HEK293T (cell line): Measurements from ENCODE around the gene ZBTB20.

Experiments used
- CTCF ChIA-PET: fragments of 350-600 bp; formaldehyde crosslinking; extraction: SDS; loops from one replicate; lab custom pipeline; 2021; ENCODE audit warnings: antibody characterized with exemption, inconsistent platforms; lab: Yijun Ruan, JAX
- POLR2A ChIA-PET: fragments of 350-600 bp; formaldehyde crosslinking; extraction: SDS; loops from one replicate; lab custom pipeline; 2020; ENCODE audit warnings: antibody characterized with exemption, inconsistent platforms; lab: Yijun Ruan, JAX
- DNase-seq: peaks from one replicate; pipeline ENCODE4 v3.0.0; 2012; ENCODE audit warnings: mixed read lengths; ENCODE audit errors: extremely low spot score
- ARNT ChIP-seq: fragments of 450-650 bp; IDR thresholded peaks from 2 replicates; pipeline ENCODE4 v1.6.1; 2017; ENCODE audit warnings: mild to moderate bottlenecking
- BHLHE40 ChIP-seq: fragments of 450-650 bp; IDR thresholded peaks from 2 replicates; pipeline ENCODE4 v1.6.1; 2016; ENCODE audit warnings: mild to moderate bottlenecking, moderate library complexity, borderline replicate concordance
- CTBP1 ChIP-seq: fragments of 450-650 bp; IDR thresholded peaks from 2 replicates; pipeline ENCODE4 v1.6.1; 2016; ENCODE audit warnings: borderline replicate concordance
- ELF4 ChIP-seq: fragments of 450-650 bp; IDR thresholded peaks from 2 replicates; pipeline ENCODE4 v1.6.1; 2017; ENCODE audit warnings: antibody characterized with exemption
- FOXA1 ChIP-seq: fragments of 450-650 bp; IDR thresholded peaks from 2 replicates; pipeline ENCODE4 v1.6.1; 2016; ENCODE audit warnings: mild to moderate bottlenecking
- FOXK2 ChIP-seq: fragments of 450-650 bp; IDR thresholded peaks from 2 replicates; pipeline ENCODE4 v1.6.1; 2016; ENCODE audit warnings: mild to moderate bottlenecking
- FOXM1 ChIP-seq: fragments of 450-650 bp; IDR thresholded peaks from 2 replicates; pipeline ENCODE4 v1.6.1; 2017; ENCODE audit warnings: mild to moderate bottlenecking, borderline replicate concordance
- HDGF ChIP-seq: fragments of 450-650 bp; IDR thresholded peaks from 2 replicates; pipeline ENCODE4 v1.6.1; 2017; ENCODE audit warnings: antibody characterized with exemption, borderline replicate concordance
- L3MBTL2 ChIP-seq: fragments of 450-650 bp; conservative IDR thresholded peaks from 2 replicates; pipeline ENCODE4 v1.6.1; 2016; ENCODE audit warnings: mild to moderate bottlenecking
- LEF1 ChIP-seq: fragments of 450-650 bp; IDR thresholded peaks from 2 replicates; pipeline ENCODE4 v1.6.1; 2017; ENCODE audit warnings: mild to moderate bottlenecking, borderline replicate concordance
- NFRKB ChIP-seq: fragments of 450-650 bp; IDR thresholded peaks from 2 replicates; pipeline ENCODE4 v1.6.1; 2016; ENCODE audit warnings: mild to moderate bottlenecking, moderate library complexity
- PKNOX1 ChIP-seq: fragments of 450-650 bp; IDR thresholded peaks from 2 replicates; pipeline ENCODE4 v1.6.1; 2016
- SP1 ChIP-seq: fragments of 450-650 bp; IDR thresholded peaks from 2 replicates; pipeline ENCODE4 v1.6.1; 2017
- SUZ12 ChIP-seq: fragments of 450-650 bp; IDR thresholded peaks from 2 replicates; pipeline ENCODE4 v1.6.1; 2016; ENCODE audit warnings: mild to moderate bottlenecking
- TARDBP ChIP-seq: fragments of 450-650 bp; IDR thresholded peaks from 2 replicates; pipeline ENCODE4 v1.6.1; 2016
- ZNF384 ChIP-seq: fragments of 450-650 bp; IDR thresholded peaks from 2 replicates; pipeline ENCODE4 v1.6.1; 2016

The ZBTB20 gene

GRCh38 chr3:114902691-114903101 lies 244.4 kb downstream of the ZBTB20 start:
- POLR2A ChIA-PET: no interaction called here
- DNase-seq: no peak
- CTCF ChIA-PET: no interaction called here
- TF ChIP-seq LEF1 (no peak), PKNOX1 (no peak), L3MBTL2 (no peak), BHLHE40 (no peak), ZNF384 (no peak), CTBP1 (no peak), ELF4 (no peak), ARNT (no peak), SP1 (no peak), HDGF (no peak), TARDBP (no peak), SUZ12 (no peak), FOXA1 (no peak), FOXK2 (no peak), NFRKB (no peak), FOXM1 (no peak)

DNA sequence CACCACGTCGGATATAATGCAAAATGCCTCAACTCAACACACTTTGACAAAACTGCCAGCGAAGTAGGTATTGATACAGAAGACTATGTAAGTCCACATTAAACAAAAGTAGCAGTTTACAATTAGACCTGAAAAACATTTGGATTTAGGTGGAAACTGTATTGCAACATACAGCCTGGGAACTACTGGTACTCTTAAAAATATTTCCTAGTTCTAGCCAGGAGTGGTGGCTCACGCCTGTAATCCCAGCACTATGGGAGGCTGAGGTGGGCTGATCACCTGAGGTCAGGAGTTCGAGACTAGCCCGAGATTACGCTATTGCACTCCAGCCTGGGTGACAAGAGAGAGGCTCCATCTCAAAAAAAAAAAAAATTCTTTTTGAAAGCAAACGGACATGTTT lies 246.2 kb downstream of the ZBTB20 start:
- ChIA-PET POLR2A (no interaction called here), CTCF (no interaction called here)
- no peak for TF ChIP-seq ARNT
- TF ChIP-seq LEF1: no peak
- TF ChIP-seq HDGF: no peak
- TF ChIP-seq PKNOX1: no peak
- no peak for TF ChIP-seq SUZ12
- no peak for TF ChIP-seq NFRKB
- TF ChIP-seq ZNF384: no peak
- TF ChIP-seq SP1: no peak
- TF ChIP-seq FOXA1: no peak
- no peak for TF ChIP-seq FOXM1
- no peak for TF ChIP-seq L3MBTL2
- no peak for TF ChIP-seq CTBP1
- TF ChIP-seq FOXK2: no peak
- no peak for TF ChIP-seq TARDBP
- TF ChIP-seq BHLHE40: no peak
- no peak for DNase-seq

DNA sequence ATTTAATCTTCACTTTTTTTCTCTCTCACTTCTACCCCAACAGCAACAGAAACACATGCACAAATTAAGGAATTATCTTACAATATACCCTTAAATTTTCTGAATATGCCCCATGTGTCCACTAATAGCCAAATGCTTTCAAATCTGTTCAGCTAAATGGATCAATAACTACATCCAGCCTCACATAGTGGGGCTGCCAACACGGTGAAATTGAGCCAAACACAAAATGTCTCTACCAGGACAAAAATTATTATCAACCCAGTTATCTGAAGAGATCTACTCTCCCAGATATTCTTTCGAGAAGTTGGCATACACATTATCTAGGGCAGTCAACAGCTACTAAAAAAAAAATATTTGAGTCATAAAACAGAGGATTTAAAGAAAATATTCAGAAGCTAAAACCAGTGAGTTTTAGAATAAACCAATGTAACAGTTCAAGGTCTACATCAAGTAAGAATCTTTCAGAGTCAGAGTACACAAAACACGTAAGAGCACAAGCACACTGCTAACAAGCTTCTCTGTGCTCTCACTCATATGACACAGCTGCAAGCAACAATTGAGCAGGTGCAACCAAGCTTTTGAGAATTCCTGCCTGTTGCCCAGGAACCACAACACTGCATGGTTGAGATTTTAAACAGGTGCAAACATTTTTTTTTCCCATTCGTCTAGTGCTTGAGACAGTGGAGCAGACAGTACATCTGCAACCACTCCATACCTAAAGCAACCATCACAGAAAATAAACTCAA lies 247.7 kb downstream of the ZBTB20 start:
- DNase-seq: no peak
- ChIA-PET CTCF (interaction anchor here (0.7 kb wide), 1 partner anchor 600 kb away, joined by 6 read pairs; no protein-coding TSS in a partner anchor), POLR2A (no interaction called here)

GRCh38 chr3:114896978-114897377 lies 250.1 kb downstream of the ZBTB20 start:
- ChIA-PET CTCF (no interaction called here), POLR2A (no interaction called here)
- DNase-seq: no peak
- no peak for TF ChIP-seq FOXA1

More for the DNA sequence above, 247.7 kb downstream of the ZBTB20 start:
- TF ChIP-seq ARNT (no peak), ZNF384 (no peak), FOXM1 (no peak), FOXK2 (no peak), HDGF (no peak), BHLHE40 (no peak), L3MBTL2 (no peak), SP1 (no peak), PKNOX1 (no peak), FOXA1 (no peak), LEF1 (no peak), NFRKB (no peak), ELF4 (no peak), SUZ12 (no peak), CTBP1 (no peak), TARDBP (no peak)

DNA sequence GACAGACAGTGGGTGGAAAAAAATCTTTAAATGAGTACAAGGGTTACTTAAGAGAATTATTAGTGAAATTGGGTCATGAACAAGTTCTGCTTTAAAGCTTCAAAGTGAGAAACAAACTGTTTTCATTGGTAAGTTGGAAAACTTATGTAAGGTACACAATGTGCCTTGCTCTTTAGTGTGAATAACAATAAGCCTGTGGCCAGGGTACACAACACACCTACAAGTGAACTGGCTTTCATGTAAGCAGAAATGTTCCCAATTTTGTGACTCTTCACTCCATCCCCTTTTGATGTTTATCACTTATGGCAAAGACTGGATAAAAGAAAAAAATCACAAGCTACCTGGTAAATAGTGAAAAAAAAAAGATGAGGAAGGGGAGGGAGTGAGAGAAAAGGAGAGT lies 253.7 kb downstream of the ZBTB20 start:
- ChIA-PET POLR2A (no interaction called here), CTCF (no interaction called here)
- TF ChIP-seq ZNF384 (no peak), FOXK2 (no peak), FOXA1 (no peak)
- no peak for DNase-seq

DNA sequence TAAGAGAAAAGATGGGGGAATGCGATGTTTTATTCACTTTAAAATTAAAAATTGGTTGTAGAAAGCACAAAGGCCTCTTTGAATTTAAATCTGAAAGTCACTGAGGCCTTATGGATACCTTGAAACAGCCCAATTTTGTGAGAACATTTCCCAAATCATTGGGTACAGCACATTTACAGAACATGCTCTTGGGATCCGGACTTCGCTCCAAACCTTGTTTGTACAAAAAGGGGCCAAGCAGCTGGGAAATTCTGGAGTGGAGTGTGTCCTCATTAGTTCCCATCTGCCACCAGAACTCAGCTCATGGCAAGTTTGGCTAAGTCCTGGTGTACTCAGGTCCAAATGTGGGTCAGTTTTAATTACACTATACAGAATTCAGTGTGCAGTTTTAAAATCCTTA lies 254.2 kb downstream of the ZBTB20 start:
- TF ChIP-seq CTBP1 (no peak), BHLHE40 (no peak), ZNF384 (no peak), FOXK2 (no peak), ARNT (no peak), FOXM1 (no peak), SUZ12 (no peak), NFRKB (no peak), ELF4 (no peak), HDGF (no peak), L3MBTL2 (no peak), FOXA1 (no peak), SP1 (no peak), LEF1 (no peak), PKNOX1 (no peak), TARDBP (no peak)
- POLR2A ChIA-PET: no interaction called here
- DNase-seq: no peak
- CTCF ChIA-PET: no interaction called here
